ENCODE data around the gene P3H2. TPM values are rescaled to one million over a fixed set of nuclear protein-coding genes. Genes with fewer than 3 reads are reported as not detected.

Gene P3H2
- total RNA-seq, 1 donor from 2014 or later: not detected

DNA sequence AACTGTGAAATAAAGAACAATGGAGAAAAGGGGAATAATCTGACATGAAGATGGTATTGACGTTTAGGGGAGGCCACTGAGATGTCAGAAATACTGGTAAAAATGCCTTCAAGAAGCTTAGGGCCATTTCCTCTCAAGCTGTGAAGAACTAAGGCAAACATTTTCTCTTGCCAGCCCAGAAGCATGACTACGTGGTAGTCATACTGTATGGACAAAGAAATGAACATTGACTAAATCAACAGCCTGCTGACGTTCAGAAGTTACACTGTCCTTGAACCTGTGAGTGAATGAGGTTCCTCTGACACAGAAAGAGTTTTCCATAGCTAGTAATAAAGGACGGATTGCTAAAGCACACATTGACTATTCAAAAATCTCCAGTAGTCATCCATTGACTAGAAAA, 121.0 kb downstream of the P3H2 start:
- DNase-seq (no peak), ATAC-seq (ENCODE audit: low read depth) (no peak)
- Mint-ChIP-seq H3K9me3 (no peaks in the 10 kb centered on the region), H3K27ac (no peak overlapping the region), H3K4me3 (no peak overlapping the region), H3K36me3 (ENCODE audit: low read depth) (no peaks in the 10 kb centered on the region), H3K4me1 (no peaks in the 10 kb centered on the region), H3K27me3 (no peaks in the 10 kb centered on the region)
- TF ChIP-seq, protein P1, sequence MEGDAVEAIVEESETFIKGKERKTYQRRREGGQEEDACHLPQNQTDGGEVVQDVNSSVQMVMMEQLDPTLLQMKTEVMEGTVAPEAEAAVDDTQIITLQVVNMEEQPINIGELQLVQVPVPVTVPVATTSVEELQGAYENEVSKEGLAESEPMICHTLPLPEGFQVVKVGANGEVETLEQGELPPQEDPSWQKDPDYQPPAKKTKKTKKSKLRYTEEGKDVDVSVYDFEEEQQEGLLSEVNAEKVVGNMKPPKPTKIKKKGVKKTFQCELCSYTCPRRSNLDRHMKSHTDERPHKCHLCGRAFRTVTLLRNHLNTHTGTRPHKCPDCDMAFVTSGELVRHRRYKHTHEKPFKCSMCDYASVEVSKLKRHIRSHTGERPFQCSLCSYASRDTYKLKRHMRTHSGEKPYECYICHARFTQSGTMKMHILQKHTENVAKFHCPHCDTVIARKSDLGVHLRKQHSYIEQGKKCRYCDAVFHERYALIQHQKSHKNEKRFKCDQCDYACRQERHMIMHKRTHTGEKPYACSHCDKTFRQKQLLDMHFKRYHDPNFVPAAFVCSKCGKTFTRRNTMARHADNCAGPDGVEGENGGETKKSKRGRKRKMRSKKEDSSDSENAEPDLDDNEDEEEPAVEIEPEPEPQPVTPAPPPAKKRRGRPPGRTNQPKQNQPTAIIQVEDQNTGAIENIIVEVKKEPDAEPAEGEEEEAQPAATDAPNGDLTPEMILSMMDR (IDR thresholded peaks at IDR 0.05): no peak
- CTCF ChIA-PET: no interaction called here
- intact Hi-C loops (cut with micrococcal nuclease): no loop called here
- POLR2A ChIA-PET: no interaction called here

DNA sequence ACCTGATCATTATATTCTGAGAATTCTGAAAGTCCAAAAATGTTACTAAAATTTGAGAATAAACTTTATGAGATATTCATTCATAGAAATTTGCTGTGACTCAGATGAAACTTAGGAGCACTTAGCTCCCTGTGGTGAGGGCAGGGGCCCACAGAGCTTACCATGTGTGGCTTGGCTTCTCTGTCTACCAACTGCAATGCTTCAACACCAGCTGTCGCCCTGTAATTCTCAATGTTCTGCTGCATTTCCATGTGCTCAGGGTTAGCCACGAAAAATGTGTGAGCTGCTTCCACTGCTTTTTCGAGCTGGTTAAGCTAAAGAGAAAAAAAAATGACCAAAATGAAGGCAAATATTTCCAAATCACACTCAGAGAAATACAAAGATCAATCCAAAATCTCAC, 125.6 kb downstream of the P3H2 start:
- CTCF ChIA-PET: no interaction called here
- no peak overlapping the region for H3K4me3 Mint-ChIP-seq
- no peaks in the 10 kb centered on the region for H3K9me3 Mint-ChIP-seq
- POLR2A ChIA-PET: no interaction called here
- intact Hi-C loops (cut with micrococcal nuclease): no loop called here
- H3K27ac Mint-ChIP-seq: no peak overlapping the region
- no peaks in the 10 kb centered on the region for H3K36me3 Mint-ChIP-seq (ENCODE audit: low read depth)
- TF ChIP-seq, protein P1 (IDR thresholded peaks at IDR 0.05): no peak
- ATAC-seq (ENCODE audit: low read depth) (no peak), DNase-seq (no peak)
- H3K27me3 Mint-ChIP-seq: peaks cover 1% of the 10 kb centered on the region
- no peaks in the 10 kb centered on the region for H3K4me1 Mint-ChIP-seq

DNA sequence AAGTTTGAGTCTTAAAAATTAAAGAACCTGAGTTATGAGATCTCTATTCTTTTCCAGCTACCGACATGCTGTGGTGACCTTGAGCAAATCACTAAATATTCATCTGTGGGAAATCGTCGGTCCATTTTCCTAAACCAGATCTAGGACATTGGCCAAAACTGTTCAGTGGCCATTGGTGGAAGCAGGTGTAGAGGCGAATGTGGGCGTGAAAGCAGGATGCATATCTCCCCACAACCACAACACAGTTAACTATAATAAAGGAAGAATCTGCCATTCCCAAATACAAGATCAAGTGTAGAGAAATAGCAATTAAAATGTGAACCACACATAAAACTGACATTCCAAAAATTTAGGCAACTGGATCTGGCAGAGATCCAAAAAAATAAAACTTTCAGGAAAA, 129.9 kb downstream of the P3H2 start:
- DNase-seq: no peak
- TF ChIP-seq, protein P1 (IDR thresholded peaks at IDR 0.05): no peak
- no peak for ATAC-seq (ENCODE audit: low read depth)
- Mint-ChIP-seq H3K27ac (no peak overlapping the region), H3K4me1 (no peaks in the 10 kb centered on the region), H3K27me3 (peaks cover 5% of the 10 kb centered on the region), H3K4me3 (no peak overlapping the region), H3K9me3 (no peaks in the 10 kb centered on the region), H3K36me3 (ENCODE audit: low read depth) (no peaks in the 10 kb centered on the region)
- intact Hi-C loops (cut with micrococcal nuclease): no loop called here
- CTCF ChIA-PET: no interaction called here
- POLR2A ChIA-PET: no interaction called here

DNA sequence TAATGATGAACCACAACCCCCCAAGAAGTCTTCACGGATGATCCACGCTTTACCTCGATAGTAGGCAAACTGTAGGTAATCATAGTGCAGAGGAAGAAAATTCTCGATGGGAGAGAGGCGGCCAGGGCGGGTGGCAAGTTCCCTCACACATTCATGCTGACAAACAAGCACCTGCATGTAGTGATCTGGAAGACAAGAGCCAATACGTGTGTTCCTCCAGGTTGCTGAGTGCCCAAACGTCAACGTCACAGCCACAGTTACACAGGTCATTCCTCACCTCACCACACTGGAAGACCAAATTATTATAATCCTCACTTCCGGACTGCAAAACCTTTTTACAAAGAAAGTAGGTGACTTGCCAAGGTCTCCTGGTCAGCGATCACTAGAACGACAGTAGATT, 131.8 kb downstream of the P3H2 start:
- no peaks in the 10 kb centered on the region for H3K9me3 Mint-ChIP-seq
- no peaks in the 10 kb centered on the region for H3K36me3 Mint-ChIP-seq (ENCODE audit: low read depth)
- peaks cover 5% of the 10 kb centered on the region for H3K27me3 Mint-ChIP-seq
- ATAC-seq (ENCODE audit: low read depth) (no peak), DNase-seq (no peak)
- no peak overlapping the region for H3K27ac Mint-ChIP-seq
- ChIA-PET CTCF (no interaction called here), POLR2A (no interaction called here)
- H3K4me3 Mint-ChIP-seq: no peak overlapping the region
- intact Hi-C loops (cut with micrococcal nuclease): no loop called here
- no peaks in the 10 kb centered on the region for H3K4me1 Mint-ChIP-seq
- TF ChIP-seq, protein P1 (IDR thresholded peaks at IDR 0.05): no peak

DNA sequence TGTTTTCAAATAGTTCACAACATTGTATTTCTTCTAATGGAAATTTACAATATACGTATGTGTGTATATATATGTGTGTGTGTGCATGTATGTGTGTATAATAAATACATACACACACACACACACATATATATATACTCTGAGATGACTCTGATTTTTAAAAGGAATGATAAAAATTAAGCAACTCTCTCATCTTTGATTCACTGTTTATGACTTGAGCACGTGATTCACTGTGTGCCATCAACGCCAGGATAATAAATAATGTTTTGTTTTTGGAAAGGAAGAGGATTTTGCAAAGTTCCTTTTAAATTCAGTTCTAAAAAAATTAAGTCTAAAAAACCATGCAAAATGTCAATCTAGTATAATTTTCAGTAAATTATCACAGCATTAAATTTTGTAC, 132.4 kb downstream of the P3H2 start:
- H3K4me3 Mint-ChIP-seq: no peak overlapping the region
- no peaks in the 10 kb centered on the region for H3K4me1 Mint-ChIP-seq
- intact Hi-C loops (cut with micrococcal nuclease): no loop called here
- ATAC-seq (ENCODE audit: low read depth) (no peak), DNase-seq (no peak)
- ChIA-PET POLR2A (no interaction called here), CTCF (no interaction called here)
- TF ChIP-seq, protein P1 (IDR thresholded peaks at IDR 0.05): no peak
- peaks cover 5% of the 10 kb centered on the region for H3K27me3 Mint-ChIP-seq
- H3K27ac Mint-ChIP-seq: no peak overlapping the region
- H3K36me3 Mint-ChIP-seq (ENCODE audit: low read depth): no peaks in the 10 kb centered on the region
- H3K9me3 Mint-ChIP-seq: no peaks in the 10 kb centered on the region
